Glutamatergic neuron (in vitro differentiated cells): ENCODE results near the gene HJV. TPM values are rescaled to one million over a fixed set of nuclear protein-coding genes. Genes with fewer than 3 reads are reported as not detected.
"Not testable (repeated sequence)": the region's sequence is repeated elsewhere in the genome, so short reads cannot be mapped to it uniquely, and the experiment has no call there.

Experiments used
- DNase-seq: peaks from one replicate; pipeline ENCODE4 v3.0.0; 2022
- H3K27ac Mint-ChIP-seq: one replicate; pipeline ENCODE4 v1.8.0; 2020; ENCODE audit warnings: mild to moderate bottlenecking, mixed read lengths, inconsistent platforms; ENCODE audit not compliant: unreplicated experiment
- H3K27me3 Mint-ChIP-seq: one replicate; pipeline ENCODE4 v1.8.0; 2020; ENCODE audit warnings: mild to moderate bottlenecking, moderate library complexity, mixed read lengths, inconsistent platforms; ENCODE audit not compliant: unreplicated experiment
- H3K36me3 Mint-ChIP-seq: one replicate; pipeline ENCODE4 v1.8.0; 2020; ENCODE audit warnings: mild to moderate bottlenecking, mixed read lengths, inconsistent platforms; ENCODE audit not compliant: unreplicated experiment
- H3K4me1 Mint-ChIP-seq: one replicate; pipeline ENCODE4 v1.8.0; 2020; ENCODE audit warnings: mild to moderate bottlenecking, low read depth, mixed read lengths, inconsistent platforms; ENCODE audit not compliant: unreplicated experiment
- H3K4me3 Mint-ChIP-seq: one replicate; pipeline ENCODE4 v1.8.0; 2020; ENCODE audit warnings: mild to moderate bottlenecking, mixed read lengths, inconsistent platforms; ENCODE audit not compliant: unreplicated experiment
- H3K9me3 Mint-ChIP-seq: one replicate; pipeline ENCODE4 v1.8.0; 2020; ENCODE audit warnings: mild to moderate bottlenecking, moderate library complexity, mixed read lengths, inconsistent platforms; ENCODE audit not compliant: unreplicated experiment
- CTCF ChIP-seq: fragments of 200-600 bp; sonication (generic); IDR thresholded peaks from one replicate; pipeline ENCODE4 v1.5.0; 2021; ENCODE audit not compliant: partially characterized antibody, unreplicated experiment
- long read RNA-seq: library from polyadenylated mRNA; unstranded; transcript quantifications from one replicate; pipeline ENCODE4 v2.0.0, GENCODE V29; 2020; ENCODE audit not compliant: unreplicated experiment
- total RNA-seq: library from RNA; stranded (reverse); fragmentation: NEBNext Ultra II Directional; extraction: Animal tissue kit (Norgen Biotek cat#: 25700); gene quantifications from one replicate; pipeline ENCODE4 v1.2.1, GENCODE V29; 2021; ENCODE audit not compliant: unreplicated experiment

Gene HJV
- total RNA-seq = not detected
- long read RNA-seq = 0 reads

GRCh38 chr1:146021622-146022402 is at the start of gene HJV:
Gene HJV (minus strand): TSS chr1:146021735. CDS start chr1:146020231, 1,504 bp downstream.
- H3K4me3 Mint-ChIP-seq = no peak within 1 kb of the TSS
- DNase-seq = no peak
- peaks cover 12% of the 10 kb centered on the region for H3K36me3 Mint-ChIP-seq
- no peaks in the 10 kb centered on the region for H3K4me1 Mint-ChIP-seq
- H3K27ac Mint-ChIP-seq = no peak within 1 kb of the TSS
- no peak for TF ChIP-seq CTCF
- H3K9me3 Mint-ChIP-seq = no peaks in the 10 kb centered on the region
- peaks cover 7% of the 10 kb centered on the region for H3K27me3 Mint-ChIP-seq

- H3K27ac Mint-ChIP-seq, H3K9me3 Mint-ChIP-seq, DNase-seq, H3K36me3 Mint-ChIP-seq, H3K4me3 Mint-ChIP-seq, H3K4me1 Mint-ChIP-seq, H3K27me3 Mint-ChIP-seq: not testable (repeated sequence)
Measured at GRCh38 chr1:146059148-146059547, 37.6 kb upstream of the HJV start.

GRCh38 chr1:146051852-146052676 is 30.5 kb upstream of the HJV start:
- H3K36me3 Mint-ChIP-seq, H3K4me1 Mint-ChIP-seq, H3K27me3 Mint-ChIP-seq: not testable (repeated sequence)
- H3K4me3 Mint-ChIP-seq = peak overlapping the region; percentile 96
- H3K9me3 Mint-ChIP-seq = peaks cover 11% of the 10 kb centered on the region
- DNase-seq = peak; percentile 91
- H3K27ac Mint-ChIP-seq = peak overlapping the region; percentile 98

- no peaks in the 10 kb centered on the region for H3K36me3 Mint-ChIP-seq
- peak overlapping the region; percentile 98 for H3K27ac Mint-ChIP-seq
- DNase-seq = no peak
- TF ChIP-seq CTCF = no peak
- H3K4me3 Mint-ChIP-seq = peak overlapping the region; percentile 96
- H3K9me3 Mint-ChIP-seq = peaks cover 11% of the 10 kb centered on the region
- H3K27me3 Mint-ChIP-seq = peaks cover 6% of the 10 kb centered on the region
- peaks cover 2% of the 10 kb centered on the region for H3K4me1 Mint-ChIP-seq
Measured at GRCh38 chr1:146051452-146051851, 29.9 kb upstream of the HJV start.

- H3K4me1 Mint-ChIP-seq, H3K36me3 Mint-ChIP-seq, H3K4me3 Mint-ChIP-seq, H3K27me3 Mint-ChIP-seq, DNase-seq: not testable (repeated sequence)
- H3K9me3 Mint-ChIP-seq = peaks cover 11% of the 10 kb centered on the region
- H3K27ac Mint-ChIP-seq = peak overlapping the region; percentile 20
Measured at GRCh38 chr1:146050652-146050963, 29.1 kb upstream of the HJV start.

- peaks cover 14% of the 10 kb centered on the region for H3K9me3 Mint-ChIP-seq
- H3K36me3 Mint-ChIP-seq, H3K4me1 Mint-ChIP-seq, H3K27me3 Mint-ChIP-seq, DNase-seq: not testable (repeated sequence)
- H3K27ac Mint-ChIP-seq = peak overlapping the region; percentile 20
- peak overlapping the region; percentile 3 for H3K4me3 Mint-ChIP-seq
Measured at GRCh38 chr1:146049866-146050651, 28.5 kb upstream of the HJV start.
